Stimulated activated CD4-positive, alpha-beta T cell treated with anti-CD3 and anti-CD28 coated beads, Interleukin-2, amount 100 ng/mL, for 24 hours (primary cell): ENCODE results near the gene TNS3.

ENCODE experiments used
- DNase-seq, 2 donors: peaks; one replicate each; pipeline ENCODE4 v3.0.0-alpha.2; 2020

Gene TNS3

GRCh38 chr7:47357361-47357760, 224.6 kb downstream of the TNS3 start:
- no peak for DNase-seq

GRCh38 chr7:47356261-47356660, 225.7 kb downstream of the TNS3 start:
- DNase-seq, result no peak

- no peak for DNase-seq
Measured at GRCh38 chr7:47355684-47356083, 226.2 kb downstream of the TNS3 start.

GRCh38 chr7:47354831-47355541, 226.9 kb downstream of the TNS3 start:
- no peak for DNase-seq

GRCh38 chr7:47354071-47354470, 227.8 kb downstream of the TNS3 start:
- no peak for DNase-seq

- no peak for DNase-seq
Measured at GRCh38 chr7:47352394-47352968, 229.4 kb downstream of the TNS3 start.

- no peak for DNase-seq
Measured at GRCh38 chr7:47351233-47352154, 230.4 kb downstream of the TNS3 start.

GRCh38 chr7:47350425-47350824, 231.5 kb downstream of the TNS3 start:
- no peak for DNase-seq

- no peak for DNase-seq
Measured at GRCh38 chr7:47349401-47349800, 232.5 kb downstream of the TNS3 start.

- no peak for DNase-seq
Measured at GRCh38 chr7:47347816-47348385, 234.0 kb downstream of the TNS3 start.

- DNase-seq, result no peak
Measured at GRCh38 chr7:47347346-47347745, 234.6 kb downstream of the TNS3 start.

- DNase-seq, result no peak
Measured at GRCh38 chr7:47346377-47346914, 235.5 kb downstream of the TNS3 start.

GRCh38 chr7:47345857-47346298, 236.0 kb downstream of the TNS3 start:
- DNase-seq, result no peak

- DNase-seq, result no peak
Measured at GRCh38 chr7:47344171-47344955, 237.5 kb downstream of the TNS3 start.

- DNase-seq, result no peak
Measured at GRCh38 chr7:47343061-47343455, 238.9 kb downstream of the TNS3 start.

- no peak for DNase-seq
Measured at GRCh38 chr7:47342296-47343060, 239.4 kb downstream of the TNS3 start.

GRCh38 chr7:47340517-47340916, 241.4 kb downstream of the TNS3 start:
- no peak for DNase-seq

GRCh38 chr7:47338026-47338425, 243.9 kb downstream of the TNS3 start:
- DNase-seq, result no peak

- no peak for DNase-seq
Measured at GRCh38 chr7:47337531-47337930, 244.4 kb downstream of the TNS3 start.

GRCh38 chr7:47336472-47337425, 245.2 kb downstream of the TNS3 start:
- no peak for DNase-seq
